MM.1S (cell line): ENCODE results near the gene COL13A1.

ENCODE experiments used
- DNase-seq: peaks from one replicate; pipeline ENCODE4 v3.0.0-alpha.2; 2015
- H2AFZ ChIP-seq: fragments of 300-600 bp; sonication (generic); 2 replicates; pipeline ENCODE4 v1.6.0; 2016; ENCODE audit warnings: antibody characterized with exemption, low read length
- H3F3A ChIP-seq: fragments of 300-600 bp; sonication (generic); 2 replicates; pipeline ENCODE4 v1.6.1; 2016; ENCODE audit warnings: mild to moderate bottlenecking, antibody characterized with exemption, low read length, moderate library complexity, mixed read lengths; ENCODE audit not compliant: insufficient read depth
- H3K27ac ChIP-seq: fragments of 300-600 bp; sonication (generic); 2 replicates; pipeline ENCODE4 v1.5.1; 2016; ENCODE audit warnings: mild to moderate bottlenecking, low read length
- H3K27me3 ChIP-seq: fragments of 300-600 bp; sonication (generic); replicated peaks from 2 replicates; pipeline ENCODE4 v1.6.0; 2016; ENCODE audit warnings: low read length; ENCODE audit not compliant: insufficient read depth
- H3K36me3 ChIP-seq: fragments of 300-600 bp; sonication (generic); replicated peaks from 2 replicates; pipeline ENCODE4 v1.6.1; 2016; ENCODE audit warnings: mild to moderate bottlenecking, low read length, mixed read lengths; ENCODE audit not compliant: insufficient read depth
- H3K4me1 ChIP-seq: fragments of 300-600 bp; sonication (generic); 2 replicates; pipeline ENCODE4 v1.6.1; 2016; ENCODE audit warnings: low read length, mixed read lengths
- H3K4me2 ChIP-seq: fragments of 300-600 bp; sonication (generic); 2 replicates; pipeline ENCODE4 v1.6.0; 2016; ENCODE audit warnings: low read depth, low read length
- H3K4me3 ChIP-seq: fragments of 300-600 bp; sonication (generic); 2 replicates; pipeline ENCODE4 v1.5.1; 2016; ENCODE audit warnings: low read length, mixed read lengths
- H3K79me2 ChIP-seq: fragments of 300-600 bp; sonication (generic); 2 replicates; pipeline ENCODE4 v1.6.1; 2016; ENCODE audit warnings: mixed run types, low read length, mixed read lengths
- H3K9ac ChIP-seq: fragments of 300-600 bp; sonication (generic); 2 replicates; pipeline ENCODE4 v1.6.1; 2016; ENCODE audit warnings: low read length, mixed read lengths
- H3K9me2 ChIP-seq: fragments of 300-600 bp; sonication (generic); replicated peaks from 2 replicates; pipeline ENCODE4 v1.6.1; 2016; ENCODE audit warnings: mild to moderate bottlenecking, low read length, mixed read lengths; ENCODE audit not compliant: insufficient read depth
- H3K9me3 ChIP-seq: fragments of 300-600 bp; sonication (generic); replicated peaks from 2 replicates; pipeline ENCODE4 v1.6.1; 2016; ENCODE audit warnings: mild to moderate bottlenecking, low read length, mixed read lengths; ENCODE audit not compliant: insufficient read depth
- H4K20me1 ChIP-seq: fragments of 300-600 bp; sonication (generic); 2 replicates; pipeline ENCODE4 v1.6.1; 2016; ENCODE audit warnings: mild to moderate bottlenecking, low read length, moderate library complexity, mixed read lengths; ENCODE audit not compliant: insufficient read depth
- CTCF ChIP-seq: fragments of 300-600 bp; sonication (generic); IDR thresholded peaks from 2 replicates; pipeline ENCODE4 v1.5.1; 2016; ENCODE audit warnings: antibody characterized with exemption, low read length, mixed read lengths
- EZH2 ChIP-seq: fragments of 300-600 bp; sonication (generic); optimal IDR thresholded peaks from 2 replicates; pipeline ENCODE3; 2017; ENCODE audit warnings: low read depth, mild to moderate bottlenecking, antibody characterized with exemption, low read length, mixed read lengths
- EZH2phosphoT487 ChIP-seq: fragments of 300-600 bp; sonication (generic); IDR thresholded peaks from 2 replicates; pipeline ENCODE4 v1.6.1; 2018; ENCODE audit warnings: antibody characterized with exemption, low read length

The COL13A1 gene

DNA sequence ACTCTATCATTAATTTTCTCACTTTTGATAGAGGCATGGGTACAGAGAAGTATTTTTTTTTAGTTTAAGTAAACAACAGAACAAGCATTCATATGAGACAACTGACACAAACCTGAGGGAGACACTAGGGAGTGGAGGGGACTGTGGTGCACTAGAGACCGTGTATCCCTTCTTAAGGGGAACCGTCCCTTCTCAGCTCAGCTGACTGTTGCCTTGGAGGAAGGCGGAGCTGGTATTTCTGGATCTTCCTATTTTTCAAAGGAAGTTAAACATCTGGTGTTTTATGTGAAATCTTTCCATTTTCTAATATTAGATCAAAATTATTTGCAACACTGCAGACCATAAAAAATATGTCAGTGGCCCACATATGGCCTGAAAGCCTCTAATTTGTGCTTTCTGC lies 137.4 kb downstream of the COL13A1 start:
- no peaks in the 10 kb centered on the region for H3K79me2 ChIP-seq
- DNase-seq = no peak
- peaks cover 37% of the 10 kb centered on the region for H3K27me3 ChIP-seq
- no peak for TF ChIP-seq EZH2phosphoT487
- no peak for TF ChIP-seq EZH2
- TF ChIP-seq CTCF = no peak
- H3K27ac ChIP-seq = no peak overlapping the region
- no peaks in the 10 kb centered on the region for H3K36me3 ChIP-seq
- H2AFZ ChIP-seq = no peak overlapping the region
- no peaks in the 10 kb centered on the region for H3F3A ChIP-seq
- no peaks in the 10 kb centered on the region for H3K9me3 ChIP-seq
- H3K4me1 ChIP-seq = no peaks in the 10 kb centered on the region
- no peak overlapping the region for H3K4me3 ChIP-seq
- no peaks in the 10 kb centered on the region for H4K20me1 ChIP-seq
- H3K9me2 ChIP-seq = no peaks in the 10 kb centered on the region
- H3K4me2 ChIP-seq = no peak overlapping the region
- H3K9ac ChIP-seq = no peak overlapping the region

GRCh38 chr10:69939481-69939880 lies 137.8 kb downstream of the COL13A1 start:
- no peaks in the 10 kb centered on the region for H3K36me3 ChIP-seq
- no peaks in the 10 kb centered on the region for H3K79me2 ChIP-seq
- TF ChIP-seq EZH2phosphoT487 (no peak), EZH2 (no peak), CTCF (no peak)
- no peaks in the 10 kb centered on the region for H3K4me1 ChIP-seq
- H2AFZ ChIP-seq = no peak overlapping the region
- DNase-seq = no peak
- no peaks in the 10 kb centered on the region for H4K20me1 ChIP-seq
- peaks cover 41% of the 10 kb centered on the region for H3K27me3 ChIP-seq
- no peak overlapping the region for H3K9ac ChIP-seq
- no peak overlapping the region for H3K27ac ChIP-seq
- H3K4me2 ChIP-seq = no peak overlapping the region
- no peaks in the 10 kb centered on the region for H3K9me2 ChIP-seq
- no peak overlapping the region for H3K4me3 ChIP-seq
- no peaks in the 10 kb centered on the region for H3K9me3 ChIP-seq
- H3F3A ChIP-seq = no peaks in the 10 kb centered on the region

- no peaks in the 10 kb centered on the region for H3K9me2 ChIP-seq
- H3K27ac ChIP-seq = no peak overlapping the region
- H3K36me3 ChIP-seq = no peaks in the 10 kb centered on the region
- no peak overlapping the region for H2AFZ ChIP-seq
- H3K79me2 ChIP-seq = no peaks in the 10 kb centered on the region
- H3K9ac ChIP-seq = no peak overlapping the region
- DNase-seq = no peak
- no peak overlapping the region for H3K4me2 ChIP-seq
- H3F3A ChIP-seq = no peaks in the 10 kb centered on the region
- H3K27me3 ChIP-seq = peaks cover 62% of the 10 kb centered on the region
- H3K9me3 ChIP-seq = no peaks in the 10 kb centered on the region
- H3K4me3 ChIP-seq = no peak overlapping the region
- TF ChIP-seq EZH2 (no peak), CTCF (no peak), EZH2phosphoT487 (no peak)
- no peaks in the 10 kb centered on the region for H4K20me1 ChIP-seq
- no peaks in the 10 kb centered on the region for H3K4me1 ChIP-seq
Observed at GRCh38 chr10:69941730-69942129, 140.0 kb downstream of the COL13A1 start.
